GM19395 (cell line): Measurements from ENCODE around the gene CC2D1A.
"Not testable (repeated sequence)": the region's sequence is repeated elsewhere in the genome, so short reads cannot be mapped to it uniquely, and the experiment has no call there.

Source experiments
- ATAC-seq: cut with Tn5 transposase; IDR thresholded peaks from one replicate; pipeline ENCODE4 v1.9.1; 2021; ENCODE audit warnings: mild to moderate bottlenecking, moderate library complexity; ENCODE audit not compliant: unreplicated experiment

Gene CC2D1A

DNA sequence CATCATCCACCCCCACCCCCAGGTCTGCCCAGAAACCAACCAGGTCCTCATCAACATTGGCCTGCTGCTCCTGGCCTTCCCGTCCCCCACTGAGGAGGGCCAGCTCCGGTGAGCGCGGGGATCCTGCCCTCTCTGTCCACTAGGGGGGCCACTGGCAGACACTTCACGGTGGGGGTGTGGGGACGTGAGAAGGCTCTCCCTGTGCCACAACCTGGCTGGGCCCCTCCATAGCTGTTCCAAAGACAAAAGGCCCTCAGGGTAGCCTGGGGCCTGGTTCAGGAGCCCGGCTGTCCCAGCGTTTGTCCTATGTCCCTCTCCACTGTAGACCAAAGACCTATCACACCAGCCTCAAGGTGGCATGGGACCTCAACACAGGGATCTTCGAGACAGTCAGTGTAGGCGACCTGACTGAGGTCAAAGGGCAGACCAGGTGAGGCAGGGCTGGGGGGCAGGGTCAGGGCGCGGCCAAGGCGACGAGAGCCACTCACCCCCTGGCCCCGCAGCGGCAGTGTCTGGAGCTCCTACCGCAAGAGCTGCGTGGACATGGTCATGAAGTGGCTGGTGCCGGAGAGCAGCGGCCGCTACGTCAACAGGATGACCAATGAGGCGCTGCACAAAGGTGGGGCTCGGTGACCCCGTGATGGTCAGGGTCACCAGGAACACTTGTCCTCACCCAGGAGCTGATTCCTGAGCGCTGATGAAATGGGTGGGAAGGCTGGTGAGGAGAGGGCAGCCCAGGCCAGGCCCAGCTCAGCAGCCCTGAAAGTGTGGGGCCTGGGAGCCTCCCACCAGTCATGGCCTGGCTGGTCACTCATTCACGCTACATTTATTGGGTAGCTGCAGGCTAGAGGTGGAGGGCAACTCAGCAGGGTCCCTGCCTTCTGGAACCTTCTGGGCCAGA lies 54.2 kb downstream of the CC2D1A start:
- ATAC-seq = no peak

DNA sequence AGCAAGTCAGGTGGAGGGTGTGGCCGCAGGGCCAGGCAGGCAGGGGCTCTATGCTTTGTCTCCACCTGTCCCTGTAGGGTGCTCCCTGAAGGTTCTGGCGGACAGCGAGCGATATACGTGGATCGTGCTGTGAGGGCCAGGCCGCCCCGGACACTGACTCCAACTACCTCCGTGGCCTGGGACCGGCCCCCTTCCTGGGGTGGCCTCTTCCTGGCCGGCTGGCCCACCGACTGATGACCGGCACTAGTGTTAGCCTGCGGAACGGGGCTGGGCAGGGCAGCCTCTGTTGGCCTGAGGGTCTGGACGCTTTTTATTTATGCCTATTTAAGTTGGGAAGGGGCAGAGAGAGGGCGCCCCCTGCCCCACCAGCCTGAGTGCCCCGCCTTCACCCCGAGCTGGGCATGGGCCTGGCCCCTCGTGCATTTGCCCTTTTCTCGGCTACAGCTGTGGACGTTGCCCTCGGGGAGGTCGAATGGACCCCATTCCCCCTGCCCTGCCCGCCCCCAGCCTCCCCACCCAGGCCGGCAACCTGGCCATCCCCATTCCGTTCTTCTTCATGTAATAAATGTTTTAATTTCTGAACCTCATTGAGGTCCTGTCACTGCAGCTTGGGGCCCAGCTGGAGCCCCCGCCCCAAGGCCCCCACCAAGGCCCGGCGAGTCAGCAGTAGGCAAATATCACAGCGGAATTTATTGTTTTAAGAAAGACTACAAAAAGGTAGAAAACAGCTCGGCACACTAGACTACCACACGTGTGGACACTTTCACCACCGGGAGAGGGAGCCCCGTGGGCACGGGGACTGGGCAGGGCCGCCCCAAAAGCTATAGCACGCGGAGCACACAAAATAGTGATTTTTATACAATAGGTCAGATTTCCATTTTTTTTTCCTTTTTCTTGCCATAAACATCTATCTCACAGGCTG lies 55.1 kb downstream of the CC2D1A start:
- ATAC-seq = no peak

DNA sequence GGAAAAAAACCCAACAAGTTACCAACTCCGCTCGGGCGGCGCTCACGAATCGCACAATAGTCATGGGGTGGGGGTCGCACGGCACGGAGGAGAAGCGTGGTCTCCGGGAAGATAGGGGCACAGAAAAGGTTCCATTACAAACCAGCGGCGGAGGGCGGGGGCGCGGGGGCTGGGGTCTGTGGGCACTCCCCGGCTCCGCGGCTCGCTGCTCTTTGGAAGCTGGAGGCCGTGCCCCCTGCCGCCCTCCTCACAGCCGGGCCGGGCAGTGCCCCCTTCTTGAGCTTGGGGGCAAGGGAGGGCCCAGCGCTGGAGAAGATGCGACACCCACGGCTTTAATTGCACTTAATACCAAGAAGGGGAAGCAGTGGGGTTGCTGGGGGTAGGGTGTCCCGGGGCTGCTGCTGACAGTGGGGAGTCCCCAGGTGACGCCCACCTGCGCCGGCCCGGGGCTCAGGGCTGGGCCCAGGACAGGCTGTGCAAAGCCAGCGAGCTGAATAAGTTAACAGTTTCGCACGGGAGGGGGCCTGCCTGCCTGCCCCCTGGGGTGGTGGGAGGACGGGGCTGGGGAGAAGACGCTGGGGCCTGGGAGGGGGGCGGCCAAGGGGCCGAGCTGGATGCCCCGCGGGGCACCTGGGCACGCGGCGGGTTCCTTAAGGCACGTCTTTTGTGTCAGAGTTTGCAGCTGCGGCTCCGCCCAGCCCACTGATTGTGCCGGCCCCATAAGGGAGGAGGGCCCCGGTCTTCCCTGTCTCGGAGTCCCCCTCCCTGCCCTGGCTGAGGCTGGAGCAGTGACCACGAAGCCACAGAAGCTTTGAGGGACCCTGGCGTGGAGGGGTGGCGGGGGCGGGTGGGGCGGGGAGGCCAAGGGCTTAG lies 56.1 kb downstream of the CC2D1A start:
- ATAC-seq = no peak

DNA sequence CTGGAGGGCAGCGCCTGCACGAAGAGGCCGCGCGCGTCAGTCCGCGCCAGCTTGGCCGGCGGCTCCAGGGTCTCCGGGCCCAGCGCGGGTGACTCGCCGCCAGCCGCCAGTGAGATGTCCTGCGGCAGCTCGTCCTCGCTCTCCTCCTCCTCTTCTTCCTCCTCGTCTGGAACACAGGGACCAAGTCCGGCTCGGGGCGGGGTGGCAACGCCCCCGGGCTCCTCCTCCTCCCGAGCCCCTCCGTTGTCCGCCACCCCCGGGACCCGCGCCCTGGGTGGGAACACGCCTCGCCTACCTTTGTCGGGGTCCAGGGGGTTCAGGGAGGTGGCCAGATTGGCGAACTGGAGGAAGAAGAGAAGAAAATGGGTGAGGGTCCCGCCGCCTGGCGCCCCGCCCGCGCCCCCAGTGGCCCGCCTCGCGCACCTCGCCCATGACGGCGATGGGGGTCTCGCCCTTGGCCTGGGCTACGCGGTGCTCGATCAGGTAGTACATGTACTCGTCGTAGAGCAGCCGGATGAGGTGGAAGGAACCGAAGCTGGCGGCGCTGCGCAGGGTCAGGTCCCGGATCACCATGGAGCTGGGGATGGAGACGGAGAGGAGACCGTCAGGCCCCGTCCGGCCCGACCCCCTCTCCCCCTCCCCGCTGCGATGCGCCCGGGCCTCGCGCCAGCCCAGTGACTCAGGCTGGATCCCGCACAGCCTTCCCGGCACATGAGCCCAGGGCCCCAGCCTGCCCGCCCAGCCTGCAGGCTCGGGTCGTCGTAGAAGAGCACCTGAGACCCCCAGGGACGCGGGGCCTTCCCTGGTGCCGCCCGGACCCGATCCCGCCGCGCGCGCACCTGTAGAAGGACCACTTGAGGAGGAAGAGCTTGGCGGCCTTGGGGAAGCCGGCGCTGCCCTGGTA lies 57.0 kb downstream of the CC2D1A start:
- ATAC-seq = no peak

DNA sequence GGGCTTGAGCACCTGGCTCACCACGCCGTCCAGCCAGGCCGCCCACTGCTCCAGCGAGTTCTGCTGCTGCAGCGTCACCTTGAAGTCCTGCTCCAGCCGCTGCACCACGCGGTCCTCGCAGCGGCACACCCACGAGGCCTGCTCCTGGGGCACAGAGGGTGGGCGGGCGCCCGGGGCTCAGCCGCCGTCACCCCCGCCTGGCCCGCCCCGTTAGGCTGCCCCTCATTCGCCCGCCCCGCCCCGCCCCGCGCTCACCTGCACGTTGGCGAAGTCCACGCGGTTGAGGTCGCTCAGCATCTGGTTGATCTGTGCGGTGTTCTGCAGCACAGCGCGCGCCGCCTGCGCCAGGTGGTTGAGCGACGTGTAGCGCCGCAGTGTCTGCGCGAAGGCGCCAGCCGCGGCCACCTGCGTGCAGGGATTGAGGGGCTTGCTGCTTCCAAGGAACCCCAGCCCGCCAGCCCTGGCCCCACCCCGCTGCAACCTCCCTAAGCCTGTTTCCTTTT lies 57.7 kb downstream of the CC2D1A start:
- no peak for ATAC-seq

DNA sequence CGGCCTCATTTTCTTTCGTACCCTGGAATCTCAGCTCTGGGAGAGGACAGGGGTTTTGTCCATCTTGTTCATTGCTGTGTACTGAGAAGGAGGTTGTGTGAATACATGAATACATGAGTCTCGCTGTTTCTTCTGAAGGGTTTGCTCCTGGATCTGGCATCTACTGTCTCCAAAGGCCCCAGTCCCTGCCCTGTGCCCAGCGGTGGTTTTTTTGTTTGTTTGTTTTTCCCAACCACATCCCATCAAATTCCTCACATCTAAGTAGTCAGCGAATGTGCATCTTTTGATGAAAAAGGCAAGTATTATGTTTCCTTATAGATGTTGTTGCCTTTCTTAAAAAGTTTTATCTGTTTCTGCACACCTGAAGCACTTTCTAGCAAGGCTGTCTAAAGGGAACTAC lies 58.8 kb downstream of the CC2D1A start:
- ATAC-seq = no peak

DNA sequence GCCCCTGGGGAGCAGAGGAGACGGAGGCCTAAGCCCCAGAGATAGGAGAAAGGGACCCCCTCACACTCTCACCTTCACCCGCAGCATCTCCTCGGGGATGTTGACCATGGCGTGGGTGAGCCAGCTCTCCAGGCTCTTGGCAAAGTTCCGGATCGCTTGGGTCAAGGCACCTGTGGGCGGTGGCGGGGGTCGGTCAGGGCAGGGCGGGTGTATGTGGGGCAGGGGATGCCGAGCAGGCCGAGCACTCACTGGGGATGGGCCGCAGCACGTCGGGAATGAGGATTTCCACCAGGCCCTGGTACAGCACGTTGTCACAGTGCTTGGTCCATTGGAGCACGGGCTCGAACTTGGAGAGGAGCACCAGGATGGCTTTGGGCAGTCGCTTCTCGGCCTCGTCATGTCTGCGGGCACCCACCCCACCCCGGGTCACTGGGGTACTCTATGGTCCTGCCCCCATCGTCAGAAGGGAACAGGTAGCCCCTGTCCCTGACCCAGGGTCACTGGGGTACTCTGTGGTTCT lies 59.4 kb downstream of the CC2D1A start:
- ATAC-seq = no peak

DNA sequence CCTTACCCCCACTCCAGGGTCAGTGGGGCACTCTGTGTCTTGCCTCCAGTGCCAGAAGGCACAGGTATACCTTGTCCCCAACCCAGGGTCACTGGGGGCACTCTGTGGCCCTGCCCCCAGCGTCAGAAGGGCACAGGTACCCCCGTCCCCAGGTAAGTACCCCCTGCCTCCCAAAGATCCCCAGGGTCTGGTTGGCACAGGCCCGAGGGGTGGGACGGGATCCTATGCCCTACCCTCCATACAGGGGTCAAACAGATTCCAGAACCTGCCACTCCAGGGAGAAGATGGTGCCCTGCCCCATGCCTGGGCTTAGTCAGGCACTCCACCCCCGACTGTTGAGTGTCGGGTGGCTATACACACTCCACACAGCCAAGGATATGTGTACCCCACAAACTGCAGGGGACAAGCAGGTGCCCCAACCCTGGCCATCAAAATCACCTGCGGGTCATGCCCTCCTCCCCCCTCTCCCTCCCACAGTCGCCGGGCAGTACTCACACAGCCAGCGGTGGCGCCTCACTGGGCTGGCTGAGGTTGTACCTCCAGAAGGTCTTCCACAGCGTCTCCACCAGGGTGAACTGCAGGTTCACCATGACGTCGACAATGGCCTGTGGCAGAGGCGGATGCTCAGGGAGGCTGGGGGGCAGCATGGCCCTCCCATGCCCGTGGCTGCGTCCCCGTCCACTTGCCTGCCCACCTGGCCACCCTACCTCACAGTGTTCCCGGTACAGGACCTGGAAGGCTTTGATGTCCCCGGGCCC lies 60.1 kb downstream of the CC2D1A start:
- ATAC-seq = no peak

DNA sequence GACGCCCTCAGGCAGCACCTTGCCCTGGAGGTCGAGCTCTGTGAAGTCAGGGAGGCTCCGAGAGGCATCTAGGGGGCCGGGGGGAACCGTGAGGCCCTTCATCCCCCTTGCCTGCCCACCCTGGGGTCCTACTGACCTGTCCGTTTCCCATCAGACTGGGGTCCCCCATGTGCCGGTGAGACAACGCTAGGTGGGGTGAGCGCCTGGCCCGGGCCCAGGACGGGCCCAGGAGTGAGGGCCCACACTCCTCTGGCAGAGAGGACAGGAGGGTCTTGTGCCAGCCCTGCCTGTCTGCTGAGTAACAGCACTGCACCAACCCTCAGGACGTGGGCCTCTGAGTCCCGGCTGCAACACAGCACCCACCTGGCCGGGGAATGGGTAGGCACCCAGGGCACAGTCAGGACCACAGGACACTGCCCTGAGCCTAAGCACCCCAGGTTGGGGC lies 60.7 kb downstream of the CC2D1A start:
- ATAC-seq = no peak

DNA sequence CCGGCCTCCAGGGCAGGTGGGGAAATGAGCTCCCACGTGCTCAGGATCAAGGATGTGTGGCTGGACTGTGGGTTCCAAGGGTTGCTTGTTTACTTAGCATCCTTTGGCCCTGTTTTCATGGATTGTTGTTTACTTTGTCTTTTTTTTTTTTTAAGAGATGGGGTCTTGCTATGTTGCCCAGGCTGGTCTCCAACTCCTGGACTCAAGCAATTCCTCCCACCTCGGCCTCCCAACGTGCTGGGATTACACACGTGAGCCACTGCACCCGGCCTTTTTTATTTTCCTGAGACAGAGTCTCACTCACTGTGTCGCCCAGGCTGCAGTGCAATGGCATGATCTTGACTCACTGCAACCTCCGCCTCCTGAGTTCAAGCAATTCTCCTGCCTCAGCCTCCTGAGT lies 61.2 kb downstream of the CC2D1A start:
- not testable (repeated sequence) for ATAC-seq

DNA sequence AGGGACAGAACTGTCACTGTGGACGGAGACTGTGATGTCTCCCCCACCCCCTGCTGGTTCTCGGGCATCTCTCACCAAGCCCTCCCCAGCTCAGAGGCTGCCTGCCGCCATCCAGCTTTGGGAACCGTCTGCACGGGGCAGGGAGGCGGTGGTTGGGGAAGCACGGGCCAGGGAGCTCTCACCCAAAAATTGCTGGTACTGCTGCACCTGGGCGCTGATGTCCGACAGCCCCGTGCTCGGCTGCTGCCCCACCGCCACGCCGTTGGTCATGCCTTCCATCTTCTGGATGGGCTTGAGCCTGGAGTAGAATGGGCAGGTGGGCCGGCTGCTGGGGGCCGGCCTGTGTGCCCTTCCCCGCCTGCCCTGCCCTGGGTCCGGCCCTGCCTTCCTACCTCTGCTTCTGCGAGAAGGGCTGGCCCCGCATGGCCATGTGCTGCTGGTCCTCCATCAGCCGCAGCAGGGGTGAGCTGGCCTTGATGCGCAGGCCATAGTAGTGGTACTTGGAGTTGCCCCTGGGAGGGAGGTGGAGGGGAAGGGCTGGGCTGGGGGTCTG lies 62.5 kb downstream of the CC2D1A start:
- ATAC-seq = no peak

DNA sequence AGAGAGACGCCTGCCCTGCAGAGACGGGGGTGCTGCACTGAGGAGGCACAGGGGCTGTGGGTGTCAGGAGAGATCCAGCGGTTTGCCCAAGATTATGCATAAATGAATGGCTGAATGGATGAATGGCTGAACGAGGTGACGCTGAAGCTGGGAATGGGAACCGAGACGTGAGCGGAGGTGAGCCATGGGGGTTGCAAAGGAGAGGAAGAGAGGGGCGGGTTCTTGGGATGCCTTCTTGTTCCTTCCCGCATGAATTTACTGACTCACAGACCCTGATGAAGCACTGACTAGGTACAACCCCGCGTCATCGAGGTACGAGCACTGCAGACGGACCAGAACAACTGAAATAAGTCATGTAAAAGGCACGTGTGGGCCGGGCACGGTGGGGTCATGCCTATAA lies 63.0 kb downstream of the CC2D1A start:
- ATAC-seq = no peak

DNA sequence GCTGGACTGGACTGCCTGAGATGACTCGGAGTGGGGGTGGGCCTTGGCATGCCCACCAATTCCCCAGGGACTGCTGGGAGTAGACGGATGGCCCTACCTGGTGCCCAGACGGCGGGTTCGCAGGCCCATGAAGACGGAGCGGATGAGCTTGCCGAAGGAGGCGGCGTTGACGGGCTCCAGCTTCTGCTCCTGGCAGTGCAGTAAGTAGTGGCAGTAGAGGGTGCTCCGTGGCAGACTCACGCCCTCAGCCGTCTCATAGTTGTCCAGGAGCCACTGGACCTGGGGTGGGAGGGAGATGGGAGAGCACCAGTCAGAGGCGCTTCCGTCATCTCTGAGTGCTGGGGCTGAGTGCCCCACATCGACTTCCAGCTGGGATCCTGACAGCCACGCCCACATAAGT lies 63.9 kb downstream of the CC2D1A start:
- no peak for ATAC-seq

DNA sequence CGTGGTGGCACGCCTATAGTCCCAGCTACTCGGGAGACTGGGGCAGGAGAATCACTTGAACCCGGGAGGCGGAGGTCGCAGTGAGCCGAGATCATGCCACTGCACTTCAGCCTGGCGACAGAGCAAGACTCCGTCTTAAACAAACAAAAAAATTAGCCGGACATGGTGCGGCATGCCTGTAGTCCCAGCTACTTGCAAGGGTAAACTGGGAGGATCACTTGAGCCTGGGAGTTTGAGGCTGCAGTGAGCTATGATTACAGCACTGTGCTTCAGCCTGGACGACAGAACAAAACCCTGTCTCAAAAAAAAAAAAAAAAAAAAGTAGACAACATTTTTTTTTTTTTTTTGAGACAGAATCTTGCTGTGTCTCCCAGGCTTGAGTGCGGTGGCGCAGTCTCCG lies 65.9 kb downstream of the CC2D1A start:
- not testable (repeated sequence) for ATAC-seq

DNA sequence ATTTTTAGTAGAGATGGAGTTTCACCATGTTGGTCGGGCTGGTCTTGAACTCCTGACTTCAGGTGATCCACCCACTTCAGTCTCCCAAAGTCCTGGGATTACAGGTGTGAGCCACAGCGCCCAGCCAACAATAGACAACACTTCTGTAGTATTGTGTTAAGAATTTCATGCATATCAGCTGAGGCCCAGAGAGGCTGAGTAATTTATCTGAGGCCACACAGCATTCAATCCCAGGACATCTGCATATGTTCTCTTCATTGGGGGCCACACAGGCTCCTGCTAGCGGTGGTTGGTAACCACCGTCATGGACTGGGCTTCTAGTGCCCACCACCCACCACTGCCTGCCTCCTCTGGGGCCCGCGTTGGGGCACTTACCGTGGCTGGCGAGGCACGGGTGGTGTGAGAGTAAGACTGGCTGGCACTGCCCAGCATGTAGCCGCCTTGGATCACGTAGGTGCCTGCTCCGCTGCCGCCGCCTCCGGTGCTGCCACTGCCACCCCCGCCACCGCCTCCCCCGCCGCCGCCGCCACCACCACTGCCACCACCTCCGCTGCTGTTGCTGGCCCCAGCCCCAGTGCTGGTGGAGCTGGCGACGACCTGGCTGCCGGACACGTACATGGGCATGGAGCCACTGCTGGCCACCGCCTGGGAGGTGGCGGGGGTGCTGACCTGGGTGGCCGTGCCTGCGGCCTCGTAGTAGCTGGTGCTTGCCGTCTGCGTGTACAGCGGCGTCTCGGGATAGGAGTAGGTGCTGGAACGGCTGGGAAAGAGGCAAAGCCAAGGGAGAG lies 66.6 kb downstream of the CC2D1A start:
- ATAC-seq = no peak

DNA sequence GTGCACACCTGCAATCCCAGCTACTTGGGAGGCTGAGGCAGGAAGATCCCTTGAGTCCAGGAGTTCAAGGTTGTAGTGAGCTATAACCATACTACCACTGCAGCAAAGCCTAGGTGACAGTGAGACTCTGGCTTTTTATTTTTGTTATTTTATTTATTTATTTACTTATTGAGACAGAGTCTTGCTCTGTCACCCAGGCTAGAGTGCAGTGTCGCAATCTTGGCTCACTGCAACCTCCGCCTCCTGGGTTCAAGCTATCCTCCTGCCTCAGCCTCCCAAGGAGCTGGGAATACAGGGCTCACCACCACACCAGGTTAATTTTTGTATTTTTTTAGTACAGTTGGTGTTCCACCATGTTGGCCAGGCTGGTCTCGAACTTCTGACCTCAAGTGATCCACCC lies 67.5 kb downstream of the CC2D1A start:
- not testable (repeated sequence) for ATAC-seq

DNA sequence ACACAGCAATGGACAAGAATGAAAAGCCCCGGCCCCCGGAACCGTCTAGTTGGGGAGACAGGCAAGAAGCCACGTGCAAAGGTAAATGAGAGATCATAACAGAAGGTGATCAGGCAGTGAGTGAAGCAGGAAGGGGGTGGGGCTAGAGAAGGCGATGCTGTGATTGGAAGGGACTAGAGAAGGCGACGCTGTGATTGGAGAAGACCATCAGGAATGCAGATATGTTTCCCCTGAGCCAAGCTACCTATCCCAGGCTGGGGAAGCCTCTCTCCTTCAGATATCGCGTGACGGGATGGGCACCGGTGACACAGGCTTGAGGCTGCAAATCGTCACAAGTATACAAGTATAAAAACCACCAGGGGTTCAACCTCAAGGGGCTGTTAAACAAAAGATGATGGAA lies 68.1 kb downstream of the CC2D1A start:
- no peak for ATAC-seq

DNA sequence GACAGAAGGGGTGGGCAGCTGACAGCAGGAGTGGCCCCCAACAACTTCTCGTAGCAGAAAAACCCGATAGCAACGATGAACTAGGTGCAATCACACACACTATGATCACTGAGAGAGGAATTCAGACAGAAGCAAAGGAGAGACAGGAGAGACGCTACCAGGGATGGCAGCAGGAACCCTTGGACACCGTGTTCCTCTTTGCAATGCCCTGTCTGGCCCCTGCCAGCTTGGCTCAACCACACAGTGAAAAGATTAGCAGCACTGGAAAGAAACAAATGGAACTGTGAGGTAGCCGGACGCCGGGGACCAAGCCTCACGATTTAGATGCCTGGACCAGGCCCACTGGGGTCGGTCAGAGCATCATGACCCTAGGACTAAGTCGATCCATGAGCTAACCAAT lies 69.9 kb downstream of the CC2D1A start:
- no peak for ATAC-seq
